H9 (cell line): Measurements from ENCODE around the gene TEK. TPM values are rescaled to one million over a fixed set of nuclear protein-coding genes. Genes with fewer than 3 reads are reported as not detected.

Source experiments
- DNase-seq: peaks from one replicate; pipeline ENCODE4 v3.0.0-alpha.2; 2017
- H2AFZ ChIP-seq: one replicate; pipeline ENCODE4 v1.6.1; 2013; ENCODE audit warnings: mild to moderate bottlenecking, low read length, control low read depth, moderate library complexity
- H2AK5ac ChIP-seq: 2 replicates; pipeline ENCODE4 v1.6.1; 2013; ENCODE audit warnings: low read length, control low read depth, mixed read lengths; ENCODE audit not compliant: insufficient read length
- H2BK120ac ChIP-seq: one replicate; pipeline ENCODE4 v1.6.1; 2013; ENCODE audit warnings: low read depth, mild to moderate bottlenecking, low read length, control low read depth, inconsistent platforms; ENCODE audit not compliant: poor library complexity, severe bottlenecking
- H2BK12ac ChIP-seq: 2 replicates; pipeline ENCODE4 v1.6.1; 2013; ENCODE audit warnings: low read length, control low read depth, mixed read lengths, low read depth; ENCODE audit not compliant: insufficient read length
- H2BK15ac ChIP-seq: 2 replicates; pipeline ENCODE4 v1.6.1; 2013; ENCODE audit warnings: low read depth, low read length, control low read depth
- H2BK20ac ChIP-seq: one replicate; pipeline ENCODE4 v1.6.1; 2013; ENCODE audit warnings: low read depth, mild to moderate bottlenecking, low read length, control low read depth, inconsistent platforms; ENCODE audit not compliant: poor library complexity, severe bottlenecking
- H2BK5ac ChIP-seq: 2 replicates; pipeline ENCODE4 v1.6.1; 2013; ENCODE audit warnings: low read length, control low read depth, mixed read lengths; ENCODE audit not compliant: insufficient read length
- H3K14ac ChIP-seq: 2 replicates; pipeline ENCODE4 v1.6.1; 2013; ENCODE audit warnings: low read length, control low read depth; ENCODE audit not compliant: insufficient read depth
- H3K18ac ChIP-seq: 2 replicates; pipeline ENCODE4 v1.6.1; 2013; ENCODE audit warnings: low read depth, mild to moderate bottlenecking, mixed read lengths, low read length, control low read depth; ENCODE audit not compliant: insufficient read length
- H3K23ac ChIP-seq: 2 replicates; pipeline ENCODE4 v1.6.1; 2013; ENCODE audit warnings: low read length, control low read depth, mixed read lengths, low read depth; ENCODE audit not compliant: insufficient read length
- H3K23me2 ChIP-seq: 2 replicates; pipeline ENCODE4 v1.6.1; 2013; ENCODE audit warnings: low read depth, mild to moderate bottlenecking, mixed read lengths, low read length, control low read depth; ENCODE audit not compliant: insufficient read length, poor library complexity, severe bottlenecking
- H3K27ac ChIP-seq: 2 replicates; pipeline ENCODE4 v1.5.1; 2013; ENCODE audit warnings: low read length, control low read depth, mixed read lengths, low read depth; ENCODE audit not compliant: insufficient read length
- H3K27me3 ChIP-seq: 2 replicates; pipeline ENCODE4 v1.6.1; 2013; ENCODE audit warnings: low read length, control low read depth, inconsistent platforms; ENCODE audit not compliant: insufficient read depth
- H3K4ac ChIP-seq: 2 replicates; pipeline ENCODE4 v1.6.1; 2013; ENCODE audit warnings: low read depth, mild to moderate bottlenecking, control low read depth, inconsistent platforms, low read length, moderate library complexity
- H3K4me1 ChIP-seq: 2 replicates; pipeline ENCODE4 v1.6.1; 2013; ENCODE audit warnings: low read length, control low read depth, inconsistent platforms; ENCODE audit not compliant: insufficient read depth
- H3K4me2 ChIP-seq: 2 replicates; pipeline ENCODE4 v1.6.1; 2013; ENCODE audit warnings: low read length, control low read depth, mixed read lengths; ENCODE audit not compliant: insufficient read length, insufficient read depth
- H3K56ac ChIP-seq: 2 replicates; pipeline ENCODE4 v1.6.1; 2013; ENCODE audit warnings: low read depth, mild to moderate bottlenecking, mixed read lengths, low read length, control low read depth; ENCODE audit not compliant: insufficient read length
- H3K79me1 ChIP-seq: 2 replicates; pipeline ENCODE4 v1.6.1; 2013; ENCODE audit warnings: low read depth, mild to moderate bottlenecking, moderate library complexity, low read length, control low read depth, inconsistent platforms; ENCODE audit not compliant: insufficient read depth, poor library complexity, severe bottlenecking
- H3K79me2 ChIP-seq: 2 replicates; pipeline ENCODE4 v1.6.1; 2013; ENCODE audit warnings: low read length, control low read depth, inconsistent platforms; ENCODE audit not compliant: insufficient read depth
- H3K9ac ChIP-seq: 2 replicates; pipeline ENCODE4 v1.6.1; 2013; ENCODE audit warnings: low read length, control low read depth, mixed read lengths; ENCODE audit not compliant: insufficient read length; ENCODE audit errors: extremely low read depth
- H3K9me3 ChIP-seq: one replicate; pipeline ENCODE4 v1.6.1; 2013; ENCODE audit warnings: low read depth, low read length, inconsistent platforms; ENCODE audit not compliant: control insufficient read depth
- H3T11ph ChIP-seq: one replicate; pipeline ENCODE4 v1.6.1; 2013; ENCODE audit warnings: mild to moderate bottlenecking, low read length, control low read depth, inconsistent platforms
- H4K20me1 ChIP-seq: one replicate; pipeline ENCODE4 v1.6.1; 2013; ENCODE audit not compliant: control insufficient read depth, insufficient read length, insufficient read depth
- H4K5ac ChIP-seq: 2 replicates; pipeline ENCODE4 v1.6.1; 2013; ENCODE audit warnings: low read depth, mild to moderate bottlenecking, mixed read lengths, low read length, control low read depth; ENCODE audit not compliant: insufficient read length
- H4K8ac ChIP-seq: replicated peaks from 2 replicates; pipeline ENCODE4 v1.6.1; 2013; ENCODE audit warnings: low read length, control low read depth, mixed read lengths, low read depth; ENCODE audit not compliant: insufficient read length
- H4K91ac ChIP-seq: 2 replicates; pipeline ENCODE4 v1.6.1; 2013; ENCODE audit warnings: low read depth, mild to moderate bottlenecking, moderate library complexity, mixed read lengths, low read length, control low read depth; ENCODE audit not compliant: insufficient read length
- H3K27ac Mint-ChIP-seq, 3 experiments: 2 replicates in 2 of 3; 3 replicates in 1 of 3; pipeline ENCODE4 v1.8.0; 2020 to 2021; ENCODE audit warnings: mixed read lengths in 3 of 3, mild to moderate bottlenecking in 1 of 3, moderate library complexity in 1 of 3
- H3K27me3 Mint-ChIP-seq: 2 replicates; pipeline ENCODE4 v1.8.0; 2021; ENCODE audit warnings: low read depth, mild to moderate bottlenecking, moderate library complexity, mixed read lengths
- H3K36me3 Mint-ChIP-seq, 3 experiments: 2 replicates in 2 of 3; 3 replicates in 1 of 3; pipeline ENCODE4 v1.8.0; 2020 to 2021; ENCODE audit warnings: low read depth in 3 of 3, mixed read lengths in 3 of 3; ENCODE audit not compliant: insufficient read depth in 1 of 3
- H3K4me1 Mint-ChIP-seq, 2 experiments: 2 replicates each; pipeline ENCODE4 v1.8.0; 2020; ENCODE audit warnings: mixed read lengths in 2 of 2
- H3K4me3 Mint-ChIP-seq, 2 experiments: 2 replicates in 1 of 2; 3 replicates in 1 of 2; pipeline ENCODE4 v1.8.0; 2020 to 2021; ENCODE audit warnings: mild to moderate bottlenecking in 2 of 2, mixed read lengths in 2 of 2, moderate library complexity in 1 of 2
- H3K9me3 Mint-ChIP-seq, 2 experiments: 2 replicates in 1 of 2; 3 replicates in 1 of 2; pipeline ENCODE4 v1.8.0; 2020; ENCODE audit warnings: mild to moderate bottlenecking in 2 of 2, mixed read lengths in 2 of 2, moderate library complexity in 1 of 2
- WGBS: extraction: QIAGEN DNeasy Blood & Tissue Kit; methylation state at CpG from one replicate; pipeline ENCODE4 v1.1.7; 2013; ENCODE audit warnings: missing lambda C conversion rate, low lambda C conversion rate, mixed read lengths; ENCODE audit not compliant: insufficient read length; ENCODE audit errors: extremely low coverage; 5-methylcytosine and 5-hydroxymethylcytosine counted together
- total RNA-seq: library from RNA; stranded (reverse); gene quantifications from 2 replicates; pipeline ENCODE4 v1.2.1, GENCODE V29; 2021
- TF ChIP-seq, protein P1 (sequence below): fragments of 200-600 bp; sonication (generic); conservative IDR thresholded peaks from 3 replicates; pipeline ENCODE4 v1.8.0; 2021; ENCODE audit warnings: antibody characterized with exemption, mild to moderate bottlenecking

TEK gene
- total RNA-seq, 1 experiment from 2014 or later: 1.8 TPM

DNA sequence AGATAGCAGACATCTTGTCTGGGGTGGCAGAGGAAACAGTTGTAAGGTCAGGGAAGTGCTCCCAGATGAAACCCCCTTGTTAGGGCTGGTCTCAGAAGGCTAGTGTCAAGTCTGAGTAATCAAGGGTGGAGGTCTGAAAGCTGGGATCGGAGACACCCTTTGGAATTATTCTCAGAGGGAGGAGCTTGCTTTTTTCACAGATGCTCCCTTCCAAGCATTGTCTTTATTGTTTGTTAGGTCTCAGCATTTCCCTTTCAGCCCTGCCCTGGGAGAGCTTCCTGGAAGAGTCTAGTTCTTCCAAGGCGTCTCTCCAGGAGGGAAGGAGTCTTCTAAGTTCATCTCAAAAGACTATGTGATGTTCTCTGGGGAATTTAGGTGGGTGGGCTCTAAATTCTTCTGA is 3.2 kb downstream of the TEK start:
- no peaks in the 10 kb centered on the region for H4K20me1 ChIP-seq
- H3K14ac ChIP-seq: no peak overlapping the region
- no peaks in the 10 kb centered on the region for H3K27me3 ChIP-seq
- no peak overlapping the region for H4K5ac ChIP-seq
- H2BK20ac ChIP-seq: no peak overlapping the region
- Mint-ChIP-seq H3K4me1 (peaks cover 16 to 31% of the 10 kb centered on the region in 2 experiments), H3K9me3 (no peaks in the 10 kb centered on the region), H3K4me3 (no peak overlapping the region), H3K27ac (no peak overlapping the region; a peak in 1 of 7 replicates), H3K36me3 (no peaks in the 10 kb centered on the region), H3K27me3 (no peaks in the 10 kb centered on the region)
- H3K18ac ChIP-seq: no peak overlapping the region
- H4K8ac ChIP-seq: no peak overlapping the region
- H2AFZ ChIP-seq: no peak overlapping the region
- H3T11ph ChIP-seq: no peak overlapping the region
- no peak overlapping the region for H2BK15ac ChIP-seq
- H3K9ac ChIP-seq: no peak overlapping the region
- H3K23me2 ChIP-seq: no peaks in the 10 kb centered on the region
- H2BK12ac ChIP-seq: no peak overlapping the region
- WGBS: no CpG with 5 or more reads among the region's 2 CpGs
- H3K56ac ChIP-seq: no peak overlapping the region
- H3K4ac ChIP-seq: no peak overlapping the region
- H3K79me1 ChIP-seq: no peaks in the 10 kb centered on the region
- no peak overlapping the region for H3K27ac ChIP-seq
- no peak overlapping the region for H2BK5ac ChIP-seq
- peaks cover 4% of the 10 kb centered on the region; the same call in 1 of the 2 replicates for H3K4me1 ChIP-seq
- H2AK5ac ChIP-seq: no peak overlapping the region
- no peak overlapping the region for H3K23ac ChIP-seq
- no peaks in the 10 kb centered on the region; the same call in 1 of the 2 replicates for H3K79me2 ChIP-seq
- H4K91ac ChIP-seq: no peak overlapping the region
- TF ChIP-seq, protein P1, sequence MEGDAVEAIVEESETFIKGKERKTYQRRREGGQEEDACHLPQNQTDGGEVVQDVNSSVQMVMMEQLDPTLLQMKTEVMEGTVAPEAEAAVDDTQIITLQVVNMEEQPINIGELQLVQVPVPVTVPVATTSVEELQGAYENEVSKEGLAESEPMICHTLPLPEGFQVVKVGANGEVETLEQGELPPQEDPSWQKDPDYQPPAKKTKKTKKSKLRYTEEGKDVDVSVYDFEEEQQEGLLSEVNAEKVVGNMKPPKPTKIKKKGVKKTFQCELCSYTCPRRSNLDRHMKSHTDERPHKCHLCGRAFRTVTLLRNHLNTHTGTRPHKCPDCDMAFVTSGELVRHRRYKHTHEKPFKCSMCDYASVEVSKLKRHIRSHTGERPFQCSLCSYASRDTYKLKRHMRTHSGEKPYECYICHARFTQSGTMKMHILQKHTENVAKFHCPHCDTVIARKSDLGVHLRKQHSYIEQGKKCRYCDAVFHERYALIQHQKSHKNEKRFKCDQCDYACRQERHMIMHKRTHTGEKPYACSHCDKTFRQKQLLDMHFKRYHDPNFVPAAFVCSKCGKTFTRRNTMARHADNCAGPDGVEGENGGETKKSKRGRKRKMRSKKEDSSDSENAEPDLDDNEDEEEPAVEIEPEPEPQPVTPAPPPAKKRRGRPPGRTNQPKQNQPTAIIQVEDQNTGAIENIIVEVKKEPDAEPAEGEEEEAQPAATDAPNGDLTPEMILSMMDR: no peak
- no peak overlapping the region for H3K4me2 ChIP-seq
- H3K9me3 ChIP-seq: no peaks in the 10 kb centered on the region
- no peak overlapping the region for H2BK120ac ChIP-seq
- DNase-seq: no peak
